Natural killer cell (primary cell): Measurements from ENCODE around the gene ZNF514. TPM values are rescaled to one million over a fixed set of nuclear protein-coding genes. Genes with fewer than 3 reads are reported as not detected.

Source experiments
- ATAC-seq, 3 donors: fragments of 150-1000 bp in 2 of 3; fragments of 200-7000 bp in 1 of 3; cut with Tn5 transposase; 1 replicate in 1 of 3; 2 replicates in 2 of 3; pipeline ENCODE4 v1.10.0; 2021; ENCODE audit warnings: mild to moderate bottlenecking in 2 of 3, moderate library complexity in 2 of 3
- DNase-seq, 2 donors: peaks; one replicate each; pipeline versions ENCODE4 v3.0.0 to v3.0.0-alpha.2; 2013 to 2021; ENCODE audit warnings: mixed read lengths in 1 of 2
- H3K27ac ChIP-seq: one replicate; pipeline ENCODE4 v1.5.1; 2013; ENCODE audit warnings: mild to moderate bottlenecking, low read length
- H3K27me3 ChIP-seq: one replicate; pipeline ENCODE4 v1.6.1; 2013; ENCODE audit warnings: low read length; ENCODE audit not compliant: control insufficient read depth, insufficient read depth
- H3K36me3 ChIP-seq: one replicate; pipeline ENCODE4 v1.6.1; 2013; ENCODE audit warnings: low read length; ENCODE audit not compliant: control insufficient read depth, insufficient read depth
- H3K4me1 ChIP-seq: one replicate; pipeline ENCODE4 v1.6.1; 2013; ENCODE audit warnings: low read length; ENCODE audit not compliant: control insufficient read depth, insufficient read depth
- H3K4me3 ChIP-seq: one replicate; pipeline ENCODE4 v1.5.1; 2013; ENCODE audit warnings: low read length
- H3K9me3 ChIP-seq: one replicate; pipeline ENCODE4 v1.6.1; 2013; ENCODE audit warnings: low read length; ENCODE audit not compliant: control insufficient read depth, insufficient read depth
- H3K27ac Mint-ChIP-seq, 2 donors: one replicate each; pipeline ENCODE4 v1.8.0; 2022; ENCODE audit warnings: mild to moderate bottlenecking in 2 of 2, mixed read lengths in 2 of 2, moderate library complexity in 1 of 2
- H3K27me3 Mint-ChIP-seq, 2 donors: one replicate each; pipeline ENCODE4 v1.8.0; 2022; ENCODE audit warnings: low read depth in 2 of 2, mixed read lengths in 2 of 2
- H3K36me3 Mint-ChIP-seq: one replicate; pipeline ENCODE4 v1.8.0; 2022; ENCODE audit warnings: mixed read lengths
- H3K4me1 Mint-ChIP-seq, 2 donors: one replicate each; pipeline ENCODE4 v1.8.0; 2022; ENCODE audit warnings: mixed read lengths in 2 of 2
- H3K4me3 Mint-ChIP-seq: one replicate; pipeline ENCODE4 v1.8.0; 2022; ENCODE audit warnings: mild to moderate bottlenecking, moderate library complexity, mixed read lengths
- H3K9me3 Mint-ChIP-seq, 2 donors: one replicate each; pipeline ENCODE4 v1.8.0; 2022; ENCODE audit warnings: mixed read lengths in 2 of 2
- WGBS: methylation state at CpG from one replicate; pipeline ENCODE4 v1.1.7; 2013; ENCODE audit warnings: missing lambda C conversion rate; ENCODE audit not compliant: insufficient coverage; 5-methylcytosine and 5-hydroxymethylcytosine counted together
- intact Hi-C: fragments of 100-400 bp; cut with micrococcal nuclease; formaldehyde crosslinking; loops from one replicate; pipeline ENCODE4 v1.14.2; 2022
- total RNA-seq, 4 donors: library from RNA; stranded (reverse); fragments of 120-200 nt in 1 of 4; gene quantifications; one replicate each; pipeline versions ENCODE4 v1.2.3 to v1.2.4, GENCODE V29; 2013 to 2022
- TF ChIP-seq, protein P1 (sequence below): fragments of 200-600 bp; IDR thresholded peaks from one replicate; pipeline ENCODE4 v1.8.0; 2022; ENCODE audit warnings: antibody characterized with exemption

Gene ZNF514
- 10 to 100 TPM; 12.4 to 26.0 (median 12.8) TPM for total RNA-seq
- total RNA-seq (2013), result 29.7 TPM

DNA sequence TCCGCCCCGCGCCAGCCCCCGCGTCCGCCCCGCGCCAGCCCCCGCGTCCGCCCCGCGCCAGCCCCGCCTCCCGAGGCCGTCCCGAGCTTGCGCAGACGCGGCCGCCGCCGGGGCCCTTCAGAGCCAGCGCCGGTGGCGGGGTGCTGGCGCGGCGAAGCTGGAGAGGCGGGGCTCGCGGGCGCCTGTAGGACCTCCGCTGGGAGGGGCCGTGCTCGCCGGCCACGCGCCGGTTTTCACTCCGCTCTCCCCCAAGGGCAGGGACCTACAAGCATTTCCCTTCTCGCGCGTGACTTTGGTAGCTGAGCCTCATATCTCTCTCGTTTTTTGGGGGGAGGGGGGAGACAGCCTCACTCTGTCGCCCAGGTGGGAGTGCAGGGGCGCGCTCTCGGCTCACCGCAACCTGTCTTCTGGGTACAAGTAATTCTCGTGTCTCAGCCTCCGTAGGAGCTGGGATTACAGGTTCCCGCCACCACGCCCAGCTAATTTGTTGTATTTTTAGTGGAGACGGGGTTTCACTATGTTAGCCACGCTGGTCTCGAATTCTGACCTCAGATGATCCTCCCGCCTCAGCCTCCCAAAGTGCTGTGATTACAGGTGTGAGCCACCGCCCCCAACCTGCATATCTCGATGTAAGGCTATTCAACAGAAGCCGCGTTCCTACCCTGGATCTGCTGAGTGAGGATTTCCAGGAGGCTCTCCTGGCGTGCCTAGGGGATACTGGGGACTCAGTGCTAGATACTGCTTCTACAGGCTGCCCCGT, at the start of gene ZNF514:
Gene ZNF514, minus strand, starts transcription at position 159 of the 760 bp plus-strand sequence. CDS start 6,595 bp downstream, outside the sequence.
- TF ChIP-seq, protein P1, sequence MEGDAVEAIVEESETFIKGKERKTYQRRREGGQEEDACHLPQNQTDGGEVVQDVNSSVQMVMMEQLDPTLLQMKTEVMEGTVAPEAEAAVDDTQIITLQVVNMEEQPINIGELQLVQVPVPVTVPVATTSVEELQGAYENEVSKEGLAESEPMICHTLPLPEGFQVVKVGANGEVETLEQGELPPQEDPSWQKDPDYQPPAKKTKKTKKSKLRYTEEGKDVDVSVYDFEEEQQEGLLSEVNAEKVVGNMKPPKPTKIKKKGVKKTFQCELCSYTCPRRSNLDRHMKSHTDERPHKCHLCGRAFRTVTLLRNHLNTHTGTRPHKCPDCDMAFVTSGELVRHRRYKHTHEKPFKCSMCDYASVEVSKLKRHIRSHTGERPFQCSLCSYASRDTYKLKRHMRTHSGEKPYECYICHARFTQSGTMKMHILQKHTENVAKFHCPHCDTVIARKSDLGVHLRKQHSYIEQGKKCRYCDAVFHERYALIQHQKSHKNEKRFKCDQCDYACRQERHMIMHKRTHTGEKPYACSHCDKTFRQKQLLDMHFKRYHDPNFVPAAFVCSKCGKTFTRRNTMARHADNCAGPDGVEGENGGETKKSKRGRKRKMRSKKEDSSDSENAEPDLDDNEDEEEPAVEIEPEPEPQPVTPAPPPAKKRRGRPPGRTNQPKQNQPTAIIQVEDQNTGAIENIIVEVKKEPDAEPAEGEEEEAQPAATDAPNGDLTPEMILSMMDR, result no peak
- H3K27me3 Mint-ChIP-seq, result no peaks in the 10 kb centered on the region

DNA sequence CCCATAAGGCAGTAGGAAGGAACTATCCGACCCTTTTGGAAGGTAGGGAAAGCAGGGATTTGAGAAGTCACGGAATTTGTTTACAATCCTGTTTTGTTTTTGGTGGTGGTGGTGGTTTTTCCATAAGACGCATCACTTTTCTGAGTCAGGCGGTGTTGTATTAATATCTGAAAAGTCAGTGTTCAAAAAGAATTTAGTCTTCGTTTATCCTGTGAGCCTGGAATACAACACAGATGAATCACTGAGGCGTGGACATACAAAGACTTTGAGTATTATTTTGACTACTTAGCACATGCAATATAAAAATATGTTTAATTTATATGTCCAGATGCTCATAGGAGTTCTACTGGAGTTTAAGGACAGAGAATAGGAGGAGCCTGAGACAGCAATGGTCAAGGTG, 48.5 kb upstream of the ZNF514 start:
- Histone ChIP-seq H3K27me3 (no peaks in the 10 kb centered on the region), H3K36me3 (peaks cover 19% of the 10 kb centered on the region), H3K27ac (no peak overlapping the region), H3K4me1 (peaks cover 13% of the 10 kb centered on the region), H3K9me3 (peaks cover 3% of the 10 kb centered on the region), H3K4me3 (peak overlapping the region; percentile 98)
- H3K4me1 Mint-ChIP-seq, result peaks cover 22 to 28% of the 10 kb centered on the region in 2 donors
- ATAC-seq (no peak), DNase-seq (no peak)
- H3K27me3 Mint-ChIP-seq, result no peaks in the 10 kb centered on the region
- intact Hi-C loops, result loop anchor here (5.0 kb wide), 1 partner anchor 131 kb away; no protein-coding TSS in a partner anchor
- H3K9me3 Mint-ChIP-seq, result peaks cover 7 to 8% of the 10 kb centered on the region in 2 donors
- TF ChIP-seq, protein P1, result no peak
- H3K4me3 Mint-ChIP-seq, result peak overlapping the region; percentile 96
- H3K27ac Mint-ChIP-seq, result peak overlapping the region; percentile 89 to 93
- WGBS, result 94% methylated on average over 6 of the region's 6 CpGs
- peaks cover 29% of the 10 kb centered on the region for H3K36me3 Mint-ChIP-seq

More for the DNA sequence above, at the start of gene ZNF514:
- Mint-ChIP-seq H3K27ac (peak within 1 kb of the TSS; percentile 85 to 86), H3K4me3 (peak within 1 kb of the TSS; percentile 94), H3K36me3 (peaks cover 8% of the 10 kb centered on the region), H3K4me1 (peaks cover 4 to 10% of the 10 kb centered on the region in 2 donors), H3K9me3 (no peaks in the 10 kb centered on the region)
- Histone ChIP-seq H3K27ac (peak within 1 kb of the TSS; percentile 72), H3K27me3 (no peaks in the 10 kb centered on the region), H3K4me3 (peak within 1 kb of the TSS; percentile 90), H3K9me3 (no peaks in the 10 kb centered on the region), H3K4me1 (peaks cover 19% of the 10 kb centered on the region), H3K36me3 (peaks cover 5% of the 10 kb centered on the region)
- ATAC-seq (peak; percentile 93 to 94 (median 94)), DNase-seq (peak; percentile 80 to 88)
- 12% methylated on average over 64 of the region's 64 CpGs for WGBS
- intact Hi-C loops, result loop anchor here (2.0 kb wide), 1 partner anchor 37 kb away; no protein-coding TSS in a partner anchor

DNA sequence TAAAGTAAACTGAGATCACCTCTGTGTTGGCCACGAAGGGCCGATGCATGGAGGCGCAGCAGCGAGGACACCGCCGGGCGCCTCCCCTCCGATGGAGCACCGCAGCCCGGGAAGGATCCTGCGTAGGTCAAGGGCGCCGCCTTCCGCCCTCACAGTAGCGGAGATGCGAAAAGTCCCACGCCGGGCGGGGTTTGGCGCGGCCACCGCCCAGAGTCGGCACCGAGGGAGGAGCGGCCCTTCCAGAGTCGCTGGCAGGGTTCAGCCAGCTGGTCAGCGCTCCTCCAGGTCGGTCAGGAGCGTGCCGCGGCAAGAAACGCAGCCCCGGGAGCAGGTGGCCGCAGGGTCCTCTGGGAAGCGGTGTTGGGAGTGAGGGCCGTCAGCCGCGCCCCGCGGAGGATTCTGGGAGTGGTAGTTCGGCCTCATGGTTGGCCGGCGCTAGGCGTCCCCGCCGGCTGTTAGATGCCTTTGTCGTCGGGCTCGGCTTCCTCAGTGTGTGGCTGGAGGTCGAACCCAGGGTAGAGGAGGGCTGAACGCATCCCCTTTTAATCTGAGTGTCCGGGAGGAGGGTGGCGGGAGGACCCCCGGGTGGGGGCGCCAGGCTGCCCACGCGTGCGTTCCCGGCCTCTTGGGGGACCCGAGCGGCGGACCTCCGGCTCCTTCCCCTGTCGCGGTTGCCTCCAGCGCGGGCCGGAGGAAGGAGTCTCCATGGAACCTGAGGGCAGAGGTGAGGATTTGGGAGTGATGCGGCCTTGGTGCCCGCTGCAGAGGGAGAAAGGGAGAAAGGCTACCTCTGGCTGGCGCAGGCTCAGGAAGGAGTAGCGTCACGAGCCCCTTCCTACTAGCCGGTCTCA, 47.7 kb upstream of the ZNF514 start, which contains the start of gene ZNF892:
Gene ZNF892, plus strand, starts transcription at position 411 of the 851 bp plus-strand sequence. Its CDS starts 295 bp downstream, at position 706.
- peaks cover 13% of the 10 kb centered on the region for H3K36me3 ChIP-seq
- Mint-ChIP-seq H3K27ac (peak within 1 kb of the TSS; percentile 89 to 93), H3K9me3 (peaks cover 5% of the 10 kb centered on the region in 2 donors), H3K4me1 (peaks cover 22 to 28% of the 10 kb centered on the region in 2 donors), H3K27me3 (no peaks in the 10 kb centered on the region), H3K36me3 (peaks cover 22% of the 10 kb centered on the region), H3K4me3 (peak within 1 kb of the TSS; percentile 96)
- TF ChIP-seq, protein P1, result peak; percentile 24
- H3K27ac ChIP-seq, result peak within 1 kb of the TSS; percentile 90
- under 1% methylated on average over 74 of the region's 74 CpGs for WGBS
- peak within 1 kb of the TSS; percentile 98 for H3K4me3 ChIP-seq
- no peaks in the 10 kb centered on the region for H3K27me3 ChIP-seq
- intact Hi-C loops, result loop anchor here (1.0 to 5.0 kb wide), 3 partner anchors 42 to 130 kb away; partner anchors contain the start of gene ZNF2
- ATAC-seq, result peak; percentile 92 to 94 (median 94)
- H3K4me1 ChIP-seq, result peaks cover 13% of the 10 kb centered on the region
- DNase-seq, result peak; percentile 63 to 84
- H3K9me3 ChIP-seq, result peaks cover 3% of the 10 kb centered on the region
